Lower leg skin (tissue), 3 donors: ENCODE results near the gene PLEKHA1.

Experiments used
- POLR2A ChIP-seq, 2 donors: fragments of 450-650 bp; IDR thresholded peaks; one replicate each; pipeline ENCODE4 v1.6.1; 2016 to 2017; ENCODE audit warnings: antibody characterized with exemption in 2 of 2, mild to moderate bottlenecking in 1 of 2, moderate library complexity in 1 of 2
- TF ChIP-seq, protein P1 (sequence below), 3 donors: fragments of 450-650 bp; IDR thresholded peaks; one replicate each; pipeline ENCODE4 v1.5.1; 2016; ENCODE audit warnings: antibody characterized with exemption in 3 of 3, mild to moderate bottlenecking in 3 of 3, moderate library complexity in 2 of 3

DNA sequence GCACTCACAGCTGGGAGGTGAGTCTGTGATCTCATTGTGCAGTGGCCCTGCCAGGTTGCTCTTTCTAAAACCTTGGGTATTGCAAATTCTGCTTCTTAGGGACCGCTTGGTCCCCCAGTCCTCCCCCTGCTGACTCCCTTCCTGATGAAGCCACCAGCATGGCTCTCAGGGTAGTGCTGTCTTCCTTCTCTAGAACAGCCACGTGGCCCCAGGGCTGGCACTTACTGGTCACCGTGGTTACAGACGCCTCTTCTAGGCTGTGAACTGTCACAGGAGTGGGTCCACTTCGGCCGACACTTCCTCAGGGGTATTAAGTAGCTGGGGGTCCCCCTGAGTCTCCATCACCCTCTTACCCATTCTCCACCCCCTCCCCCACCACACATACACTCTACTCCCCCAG is 84.2 kb downstream of the PLEKHA1 start:
- TF ChIP-seq, protein P1, sequence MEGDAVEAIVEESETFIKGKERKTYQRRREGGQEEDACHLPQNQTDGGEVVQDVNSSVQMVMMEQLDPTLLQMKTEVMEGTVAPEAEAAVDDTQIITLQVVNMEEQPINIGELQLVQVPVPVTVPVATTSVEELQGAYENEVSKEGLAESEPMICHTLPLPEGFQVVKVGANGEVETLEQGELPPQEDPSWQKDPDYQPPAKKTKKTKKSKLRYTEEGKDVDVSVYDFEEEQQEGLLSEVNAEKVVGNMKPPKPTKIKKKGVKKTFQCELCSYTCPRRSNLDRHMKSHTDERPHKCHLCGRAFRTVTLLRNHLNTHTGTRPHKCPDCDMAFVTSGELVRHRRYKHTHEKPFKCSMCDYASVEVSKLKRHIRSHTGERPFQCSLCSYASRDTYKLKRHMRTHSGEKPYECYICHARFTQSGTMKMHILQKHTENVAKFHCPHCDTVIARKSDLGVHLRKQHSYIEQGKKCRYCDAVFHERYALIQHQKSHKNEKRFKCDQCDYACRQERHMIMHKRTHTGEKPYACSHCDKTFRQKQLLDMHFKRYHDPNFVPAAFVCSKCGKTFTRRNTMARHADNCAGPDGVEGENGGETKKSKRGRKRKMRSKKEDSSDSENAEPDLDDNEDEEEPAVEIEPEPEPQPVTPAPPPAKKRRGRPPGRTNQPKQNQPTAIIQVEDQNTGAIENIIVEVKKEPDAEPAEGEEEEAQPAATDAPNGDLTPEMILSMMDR (IDR thresholded peaks at IDR 0.05) = no peak
- no peak for TF ChIP-seq POLR2A (IDR thresholded peaks at IDR 0.05)
